GM21423 (cell line): Measurements from ENCODE around the gene SH3BP5L.

ENCODE experiments used
- ATAC-seq: cut with Tn5 transposase; IDR thresholded peaks from one replicate; pipeline ENCODE4 v1.9.1; 2021; ENCODE audit warnings: mild to moderate bottlenecking, moderate library complexity; ENCODE audit not compliant: unreplicated experiment

SH3BP5L gene

GRCh38 chr1:248825909-248826760, at the start of gene SH3BP5L:
TSS of gene SH3BP5L (minus strand) at chr1:248825915. CDS start at chr1:248824935, 980 bp downstream.
- ATAC-seq: peak; percentile 92

- peak; percentile 58 for ATAC-seq
Observed at GRCh38 chr1:248873993-248874533, 48.3 kb upstream of the SH3BP5L start.

- ATAC-seq: peak; percentile 78
Observed at GRCh38 chr1:248873409-248873992, 47.8 kb upstream of the SH3BP5L start.

GRCh38 chr1:248872752-248873408, 47.2 kb upstream of the SH3BP5L start:
- ATAC-seq: peak; percentile 42

GRCh38 chr1:248871837-248872401, 46.2 kb upstream of the SH3BP5L start:
- no peak for ATAC-seq

- ATAC-seq: peak; percentile 64
Observed at GRCh38 chr1:248862998-248863881, 37.5 kb upstream of the SH3BP5L start.

- peak; percentile 12 for ATAC-seq
Observed at GRCh38 chr1:248862695-248862997, 36.9 kb upstream of the SH3BP5L start.

- ATAC-seq: no peak
Observed at GRCh38 chr1:248861616-248862015, 35.9 kb upstream of the SH3BP5L start.

GRCh38 chr1:248860007-248860406, 34.3 kb upstream of the SH3BP5L start:
- no peak for ATAC-seq

GRCh38 chr1:248858891-248859889, 33.5 kb upstream of the SH3BP5L start, which contains the start of gene ZNF692:
TSS of gene ZNF692 (minus strand) at chr1:248859085. CDS start at chr1:248858309, 776 bp downstream.
- ATAC-seq: peak; percentile 79

- ATAC-seq: peak; percentile 36
Observed at GRCh38 chr1:248858096-248858890, 32.6 kb upstream of the SH3BP5L start.

- ATAC-seq: no peak
Observed at GRCh38 chr1:248857749-248858095, 32.0 kb upstream of the SH3BP5L start.

- ATAC-seq: no peak
Observed at GRCh38 chr1:248857201-248857600, 31.5 kb upstream of the SH3BP5L start.

GRCh38 chr1:248856176-248856575, 30.5 kb upstream of the SH3BP5L start:
- no peak for ATAC-seq

- no peak for ATAC-seq
Observed at GRCh38 chr1:248855580-248855979, 29.9 kb upstream of the SH3BP5L start.

GRCh38 chr1:248853663-248854375, 28.1 kb upstream of the SH3BP5L start:
- ATAC-seq: no peak
